ENCODE results near the gene UTP15.

Gene UTP15

DNA sequence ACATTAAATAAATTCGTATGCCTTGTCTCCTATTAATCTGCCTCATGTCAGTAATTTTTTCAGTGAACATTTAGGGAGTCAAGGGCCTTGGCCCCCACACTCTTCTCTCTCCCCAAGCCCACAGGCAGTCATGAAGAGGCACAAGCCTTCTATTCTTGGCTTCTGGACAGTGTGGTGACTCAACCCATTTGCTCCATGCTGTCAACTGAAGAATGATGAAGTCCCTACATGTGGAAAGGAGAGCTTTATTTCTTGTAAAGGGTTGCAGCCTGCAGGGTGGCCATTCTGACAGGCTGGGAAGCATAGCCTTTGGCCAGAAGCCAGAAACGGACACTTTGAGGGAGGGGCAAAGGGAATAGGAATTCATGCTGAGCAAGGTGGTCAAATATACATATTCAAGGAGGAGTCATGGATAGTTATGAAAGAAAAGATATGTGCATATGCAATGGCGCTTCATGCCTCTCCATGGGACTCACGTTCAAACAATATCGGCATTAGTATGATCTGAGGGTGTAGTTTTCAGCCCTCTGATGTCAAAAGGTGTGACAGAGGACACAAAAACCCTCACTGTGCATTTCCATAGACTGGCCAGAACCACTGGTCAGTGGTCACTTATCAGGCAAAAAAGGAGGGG lies 31.4 kb upstream of the UTP15 start:
- TF ChIP-seq, protein P1, sequence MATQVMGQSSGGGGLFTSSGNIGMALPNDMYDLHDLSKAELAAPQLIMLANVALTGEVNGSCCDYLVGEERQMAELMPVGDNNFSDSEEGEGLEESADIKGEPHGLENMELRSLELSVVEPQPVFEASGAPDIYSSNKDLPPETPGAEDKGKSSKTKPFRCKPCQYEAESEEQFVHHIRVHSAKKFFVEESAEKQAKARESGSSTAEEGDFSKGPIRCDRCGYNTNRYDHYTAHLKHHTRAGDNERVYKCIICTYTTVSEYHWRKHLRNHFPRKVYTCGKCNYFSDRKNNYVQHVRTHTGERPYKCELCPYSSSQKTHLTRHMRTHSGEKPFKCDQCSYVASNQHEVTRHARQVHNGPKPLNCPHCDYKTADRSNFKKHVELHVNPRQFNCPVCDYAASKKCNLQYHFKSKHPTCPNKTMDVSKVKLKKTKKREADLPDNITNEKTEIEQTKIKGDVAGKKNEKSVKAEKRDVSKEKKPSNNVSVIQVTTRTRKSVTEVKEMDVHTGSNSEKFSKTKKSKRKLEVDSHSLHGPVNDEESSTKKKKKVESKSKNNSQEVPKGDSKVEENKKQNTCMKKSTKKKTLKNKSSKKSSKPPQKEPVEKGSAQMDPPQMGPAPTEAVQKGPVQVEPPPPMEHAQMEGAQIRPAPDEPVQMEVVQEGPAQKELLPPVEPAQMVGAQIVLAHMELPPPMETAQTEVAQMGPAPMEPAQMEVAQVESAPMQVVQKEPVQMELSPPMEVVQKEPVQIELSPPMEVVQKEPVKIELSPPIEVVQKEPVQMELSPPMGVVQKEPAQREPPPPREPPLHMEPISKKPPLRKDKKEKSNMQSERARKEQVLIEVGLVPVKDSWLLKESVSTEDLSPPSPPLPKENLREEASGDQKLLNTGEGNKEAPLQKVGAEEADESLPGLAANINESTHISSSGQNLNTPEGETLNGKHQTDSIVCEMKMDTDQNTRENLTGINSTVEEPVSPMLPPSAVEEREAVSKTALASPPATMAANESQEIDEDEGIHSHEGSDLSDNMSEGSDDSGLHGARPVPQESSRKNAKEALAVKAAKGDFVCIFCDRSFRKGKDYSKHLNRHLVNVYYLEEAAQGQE (IDR thresholded peaks at IDR 0.05; ENCODE audit: insufficient read depth in 1 of 2, low read depth in 2 of 2, low read length in 2 of 2): no peak
- TF ChIP-seq TAF1 (IDR thresholded peaks at IDR 0.05; ENCODE audit: borderline replicate concordance, insufficient read depth, low read length): no peak
- TF ChIP-seq POLR2AphosphoS5 (IDR thresholded peaks at IDR 0.05; ENCODE audit: low read depth, low read length): no peak
- TF ChIP-seq FOXP2 (optimal IDR thresholded peaks at IDR 0.05; ENCODE audit: borderline replicate concordance, extremely low read depth, extremely low read length, insufficient read depth): no peak
- TF ChIP-seq SIN3A (IDR thresholded peaks at IDR 0.05; ENCODE audit: borderline replicate concordance, insufficient read depth, low read length): no peak

GRCh38 chr5:73534971-73535370 lies 30.6 kb upstream of the UTP15 start:
- no peak for TF ChIP-seq FOXP2 (optimal IDR thresholded peaks at IDR 0.05; ENCODE audit: borderline replicate concordance, extremely low read depth, extremely low read length, insufficient read depth)
- no peak for TF ChIP-seq POLR2AphosphoS5 (IDR thresholded peaks at IDR 0.05; ENCODE audit: low read depth, low read length)
- TF ChIP-seq TAF1 (IDR thresholded peaks at IDR 0.05; ENCODE audit: borderline replicate concordance, insufficient read depth, low read length): no peak
- TF ChIP-seq, protein P1 (IDR thresholded peaks at IDR 0.05; ENCODE audit: insufficient read depth in 1 of 2, low read depth in 2 of 2, low read length in 2 of 2): no peak
- TF ChIP-seq SIN3A (IDR thresholded peaks at IDR 0.05; ENCODE audit: borderline replicate concordance, insufficient read depth, low read length): no peak

DNA sequence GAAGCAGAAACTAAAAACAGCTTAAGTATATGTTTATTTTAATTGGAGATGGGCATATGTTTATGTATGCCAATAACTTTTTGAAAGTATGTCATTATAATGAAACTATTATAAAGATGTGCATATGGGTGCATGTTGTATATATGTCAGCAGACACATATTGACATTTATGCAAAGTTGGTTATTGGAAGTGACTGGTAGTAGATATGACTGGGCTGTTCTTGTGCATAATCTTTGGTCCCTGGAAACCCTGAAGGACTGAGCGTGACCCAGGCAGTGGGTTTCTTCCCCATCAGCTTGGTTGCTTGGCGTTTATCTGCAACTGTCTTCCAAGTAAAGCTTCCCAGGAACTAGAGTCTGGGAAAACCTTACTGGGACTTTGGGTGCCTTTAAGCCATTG lies 25.8 kb upstream of the UTP15 start:
- TF ChIP-seq POLR2AphosphoS5 (IDR thresholded peaks at IDR 0.05; ENCODE audit: low read depth, low read length): no peak
- TF ChIP-seq FOXP2 (optimal IDR thresholded peaks at IDR 0.05; ENCODE audit: borderline replicate concordance, extremely low read depth, extremely low read length, insufficient read depth): no peak
- no peak for TF ChIP-seq SIN3A (IDR thresholded peaks at IDR 0.05; ENCODE audit: borderline replicate concordance, insufficient read depth, low read length)
- no peak for TF ChIP-seq TAF1 (IDR thresholded peaks at IDR 0.05; ENCODE audit: borderline replicate concordance, insufficient read depth, low read length)
- TF ChIP-seq, protein P1 (IDR thresholded peaks at IDR 0.05; ENCODE audit: insufficient read depth in 1 of 2, low read depth in 2 of 2, low read length in 2 of 2): no peak

DNA sequence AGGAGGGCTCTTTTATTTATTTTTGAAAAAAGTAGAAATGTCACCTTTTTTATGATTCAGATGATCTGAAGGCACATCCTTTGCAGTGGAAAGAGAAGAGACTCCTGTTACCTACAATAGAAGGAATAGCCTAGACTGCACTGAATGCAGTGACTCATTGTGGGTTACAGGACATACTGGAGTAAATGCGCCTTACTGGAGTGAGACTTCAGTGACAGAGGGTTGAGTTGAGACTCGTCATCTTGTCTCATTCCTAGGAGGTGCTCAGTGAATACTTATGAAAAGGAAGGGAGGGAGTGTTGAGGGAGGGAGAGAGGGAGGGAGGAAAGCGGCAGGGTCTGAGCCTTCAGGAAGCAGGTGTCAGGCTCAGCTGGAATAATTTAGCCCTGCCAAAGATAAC lies 25.4 kb upstream of the UTP15 start:
- TF ChIP-seq TAF1 (IDR thresholded peaks at IDR 0.05; ENCODE audit: borderline replicate concordance, insufficient read depth, low read length) (no peak), SIN3A (IDR thresholded peaks at IDR 0.05; ENCODE audit: borderline replicate concordance, insufficient read depth, low read length) (no peak), POLR2AphosphoS5 (IDR thresholded peaks at IDR 0.05; ENCODE audit: low read depth, low read length) (no peak), FOXP2 (optimal IDR thresholded peaks at IDR 0.05; ENCODE audit: borderline replicate concordance, extremely low read depth, extremely low read length, insufficient read depth) (no peak)
- TF ChIP-seq, protein P1 (IDR thresholded peaks at IDR 0.05; ENCODE audit: insufficient read depth in 1 of 2, low read depth in 2 of 2, low read length in 2 of 2): no peak

Data from PFSK-1 (cell line).